ENCODE data around the gene PRKG1. TPM values are rescaled to one million over a fixed set of nuclear protein-coding genes. Genes with fewer than 3 reads are reported as not detected.

PRKG1 gene
- polyA plus RNA-seq, 1 donor (not counting 4 experiments of a cell fraction or from before 2014, with no cell fraction given) = 0.24 TPM

- no peak overlapping the region for H2AFZ ChIP-seq (ENCODE audit: control insufficient read depth, low read length)
- dilution Hi-C loops (cut with MboI; ENCODE audit: extremely low pct_ligation_motif_present, low sequenced_read_pairs) = no loop called here
Observed at GRCh38 chr10:52128056-52128683, 1053.9 kb downstream of the PRKG1 start.

GRCh38 chr10:52129410-52130178, 1055.3 kb downstream of the PRKG1 start:
- TF ChIP-seq CTCF (optimal IDR thresholded peaks at IDR 0.05 in 1 of 3, IDR thresholded peaks at IDR 0.05 in 1 of 3, conservative IDR thresholded peaks at IDR 0.05 in 1 of 3; ENCODE audit: extremely low read depth in 1 of 3, insufficient read depth in 2 of 3, low read length in 3 of 3) (no peak), EZH2 (IDR thresholded peaks at IDR 0.05; ENCODE audit: low read length) (no peak)
- FAIRE-seq (no peak), DNase-seq (ENCODE audit: low read depth, low spot score) (no peak)
- dilution Hi-C loops (cut with MboI; ENCODE audit: extremely low pct_ligation_motif_present, low sequenced_read_pairs) = no loop called here
- H3K9me1 ChIP-seq (ENCODE audit: control insufficient read depth, extremely low read depth, insufficient read depth, low read length) = no peaks in the 10 kb centered on the region
- no peak overlapping the region for H3K4me3 ChIP-seq (ENCODE audit: control insufficient read depth in 2 of 3, extremely low read depth in 1 of 3, insufficient read depth in 2 of 3, low read depth in 1 of 3, low read length in 3 of 3)
- H3K4me2 ChIP-seq (ENCODE audit: control insufficient read depth, extremely low read depth, insufficient read depth, low read depth, low read length) = no peak overlapping the region
- H2AFZ ChIP-seq (ENCODE audit: control insufficient read depth, low read length) = no peak overlapping the region
- no peak overlapping the region for H3K27ac ChIP-seq (ENCODE audit: control insufficient read depth, insufficient read depth, low read length)
- no peaks in the 10 kb centered on the region for H3K9me3 ChIP-seq (ENCODE audit: control insufficient read depth, low read depth, low read length)
- H3K36me3 ChIP-seq (ENCODE audit: control insufficient read depth in 2 of 2, extremely low read depth in 1 of 2, insufficient read depth in 2 of 2, low read length in 2 of 2) = no peaks in the 10 kb centered on the region
- H3K27me3 ChIP-seq (ENCODE audit: control insufficient read depth, extremely low read depth, insufficient read depth, low read length) = no peaks in the 10 kb centered on the region
- no peaks in the 10 kb centered on the region for H3K79me2 ChIP-seq (ENCODE audit: control insufficient read depth, insufficient read depth, low read length)
- no peak overlapping the region for H3K9ac ChIP-seq (ENCODE audit: control insufficient read depth, extremely low read depth, insufficient read depth, low read length)
- no peaks in the 10 kb centered on the region for H3K4me1 ChIP-seq (ENCODE audit: control insufficient read depth, extremely low read depth, insufficient read depth, low read length)
- no peaks in the 10 kb centered on the region for H4K20me1 ChIP-seq (ENCODE audit: control insufficient read depth, extremely low read depth, insufficient read depth, low read length)

More at GRCh38 chr10:52128056-52128683, 1053.9 kb downstream of the PRKG1 start:
- H3K36me3 ChIP-seq (ENCODE audit: control insufficient read depth in 2 of 2, extremely low read depth in 1 of 2, insufficient read depth in 2 of 2, low read length in 2 of 2) = no peaks in the 10 kb centered on the region
- TF ChIP-seq EZH2 (IDR thresholded peaks at IDR 0.05; ENCODE audit: low read length) = no peak
- no peak for TF ChIP-seq CTCF (optimal IDR thresholded peaks at IDR 0.05 in 1 of 3, IDR thresholded peaks at IDR 0.05 in 1 of 3, conservative IDR thresholded peaks at IDR 0.05 in 1 of 3; ENCODE audit: extremely low read depth in 1 of 3, insufficient read depth in 2 of 3, low read length in 3 of 3)
- no peak overlapping the region for H3K4me2 ChIP-seq (ENCODE audit: control insufficient read depth, extremely low read depth, insufficient read depth, low read depth, low read length)
- no peaks in the 10 kb centered on the region for H3K9me1 ChIP-seq (ENCODE audit: control insufficient read depth, extremely low read depth, insufficient read depth, low read length)
- H4K20me1 ChIP-seq (ENCODE audit: control insufficient read depth, extremely low read depth, insufficient read depth, low read length) = no peaks in the 10 kb centered on the region
- no peaks in the 10 kb centered on the region for H3K4me1 ChIP-seq (ENCODE audit: control insufficient read depth, extremely low read depth, insufficient read depth, low read length)
- H3K79me2 ChIP-seq (ENCODE audit: control insufficient read depth, insufficient read depth, low read length) = no peaks in the 10 kb centered on the region
- no peak overlapping the region for H3K9ac ChIP-seq (ENCODE audit: control insufficient read depth, extremely low read depth, insufficient read depth, low read length)
- FAIRE-seq (no peak), DNase-seq (ENCODE audit: low read depth, low spot score) (no peak)
- no peak overlapping the region for H3K27ac ChIP-seq (ENCODE audit: control insufficient read depth, insufficient read depth, low read length)
- no peaks in the 10 kb centered on the region for H3K27me3 ChIP-seq (ENCODE audit: control insufficient read depth, extremely low read depth, insufficient read depth, low read length)
- H3K9me3 ChIP-seq (ENCODE audit: control insufficient read depth, low read depth, low read length) = no peaks in the 10 kb centered on the region
- no peak overlapping the region for H3K4me3 ChIP-seq (ENCODE audit: control insufficient read depth in 2 of 3, extremely low read depth in 1 of 3, insufficient read depth in 2 of 3, low read depth in 1 of 3, low read length in 3 of 3)

Data from keratinocyte (primary cell).